Mammary epithelial cell (primary cell): ENCODE results near the gene UCK2.

Source experiments
- CTCF ChIP-seq, 2 donors: IDR thresholded peaks in 1 of 2; conservative IDR thresholded peaks in 1 of 2; 2 replicates each; pipeline ENCODE4 v1.5.1; 2011 to 2012; ENCODE audit warnings: inconsistent platforms in 2 of 2, low read length in 2 of 2, mild to moderate bottlenecking in 2 of 2, control low read depth in 1 of 2, low read depth in 1 of 2; ENCODE audit not compliant: insufficient read depth in 1 of 2; ENCODE audit errors: extremely low read depth in 1 of 2
- EZH2 ChIP-seq: IDR thresholded peaks from 2 replicates; pipeline ENCODE4 v1.6.1; 2012; ENCODE audit warnings: low read length, inconsistent platforms, borderline replicate concordance

GRCh38 chr1:165841582-165842017, 14.2 kb downstream of the UCK2 start:
- TF ChIP-seq CTCF (conservative IDR thresholded peaks at IDR 0.05 in 1 of 2, IDR thresholded peaks at IDR 0.05 in 1 of 2; ENCODE audit: extremely low read depth in 1 of 2, insufficient read depth in 1 of 2, low read depth in 1 of 2, low read length in 2 of 2) (no peak), EZH2 (no peak)
